ENCODE data around the gene SNX10. TPM values are rescaled to one million over a fixed set of nuclear protein-coding genes. Genes with fewer than 3 reads are reported as not detected.

Gene SNX10
- total and polyA plus RNA-seq, 2 of the 8 experiments (the other 6 are each of a cell fraction or from before 2014, with no cell fraction given), result 4.4 to 9.6 TPM

DNA sequence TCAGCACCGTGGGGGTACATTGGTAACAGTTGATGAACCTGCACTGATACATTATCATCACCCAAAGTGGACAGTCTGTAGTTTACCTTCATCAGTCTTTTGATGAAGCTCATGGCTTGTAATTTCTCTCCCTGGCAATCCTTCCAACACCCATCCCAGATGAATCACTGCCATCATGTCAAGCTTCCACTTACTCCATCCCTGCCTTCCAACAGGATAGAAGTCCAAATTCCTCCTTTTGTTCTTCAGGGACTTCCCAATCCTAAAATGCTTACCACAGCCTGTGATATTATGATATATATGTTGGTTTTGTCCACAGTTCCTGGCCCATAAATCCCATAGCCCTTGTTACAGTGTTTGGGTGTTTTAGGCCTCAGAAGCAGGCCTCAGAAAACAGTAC is 16.1 kb downstream of the SNX10 start:
- 96% methylated on average over 1 of the region's 1 CpG; no CpG with 5 or more reads in 1 of the 2 experiments for WGBS, 2 experiments (ENCODE audit: extremely low coverage in 1 of 2, insufficient coverage in 1 of 2, insufficient read length in 1 of 2, insufficient replicate concordance in 2 of 2, low coverage in 1 of 2, low lambda C conversion rate in 2 of 2, missing lambda C conversion rate in 1 of 2)
- TF ChIP-seq FOSL1 (IDR thresholded peaks at IDR 0.05; ENCODE audit: insufficient read depth, low read depth, low read length) (no peak), RXRA (IDR thresholded peaks at IDR 0.05; ENCODE audit: insufficient read depth, low read depth, low read length) (no peak), RFX5 (IDR thresholded peaks at IDR 0.05; ENCODE audit: borderline replicate concordance, low read depth, low read length) (no peak), SUZ12 (IDR thresholded peaks at IDR 0.05; ENCODE audit: low read length) (no peak), ASH2L (IDR thresholded peaks at IDR 0.05; ENCODE audit: low read length) (no peak), SAP30 (IDR thresholded peaks at IDR 0.05; ENCODE audit: insufficient read depth, insufficient replicate concordance, low read length) (no peak), BRCA1 (IDR thresholded peaks at IDR 0.05; ENCODE audit: low read depth, low read length) (no peak), SIN3A (conservative IDR thresholded peaks at IDR 0.05 in 1 of 2, IDR thresholded peaks at IDR 0.05 in 1 of 2; ENCODE audit: low read depth in 1 of 2, low read length in 2 of 2) (no peak), CEBPB (IDR thresholded peaks at IDR 0.05; ENCODE audit: low read depth, low read length) (no peak), NRF1 (IDR thresholded peaks at IDR 0.05; ENCODE audit: low read depth, low read length) (no peak)
- TF ChIP-seq, protein P1, sequence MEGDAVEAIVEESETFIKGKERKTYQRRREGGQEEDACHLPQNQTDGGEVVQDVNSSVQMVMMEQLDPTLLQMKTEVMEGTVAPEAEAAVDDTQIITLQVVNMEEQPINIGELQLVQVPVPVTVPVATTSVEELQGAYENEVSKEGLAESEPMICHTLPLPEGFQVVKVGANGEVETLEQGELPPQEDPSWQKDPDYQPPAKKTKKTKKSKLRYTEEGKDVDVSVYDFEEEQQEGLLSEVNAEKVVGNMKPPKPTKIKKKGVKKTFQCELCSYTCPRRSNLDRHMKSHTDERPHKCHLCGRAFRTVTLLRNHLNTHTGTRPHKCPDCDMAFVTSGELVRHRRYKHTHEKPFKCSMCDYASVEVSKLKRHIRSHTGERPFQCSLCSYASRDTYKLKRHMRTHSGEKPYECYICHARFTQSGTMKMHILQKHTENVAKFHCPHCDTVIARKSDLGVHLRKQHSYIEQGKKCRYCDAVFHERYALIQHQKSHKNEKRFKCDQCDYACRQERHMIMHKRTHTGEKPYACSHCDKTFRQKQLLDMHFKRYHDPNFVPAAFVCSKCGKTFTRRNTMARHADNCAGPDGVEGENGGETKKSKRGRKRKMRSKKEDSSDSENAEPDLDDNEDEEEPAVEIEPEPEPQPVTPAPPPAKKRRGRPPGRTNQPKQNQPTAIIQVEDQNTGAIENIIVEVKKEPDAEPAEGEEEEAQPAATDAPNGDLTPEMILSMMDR (IDR thresholded peaks at IDR 0.05; ENCODE audit: control extremely low read depth in 1 of 3, insufficient read depth in 1 of 3, low read depth in 1 of 3, low read length in 3 of 3), result no peak
- no peak overlapping the region for H2BK15ac ChIP-seq (ENCODE audit: low read length)
- H4K91ac ChIP-seq (replicated peaks; ENCODE audit: insufficient read length, low read length), result no peak overlapping the region
- no peaks in the 10 kb centered on the region for H3K27me3 ChIP-seq (replicated peaks in 1 of 4; ENCODE audit: control insufficient read depth in 3 of 4, extremely low read depth in 1 of 4, insufficient read depth in 3 of 4, low read length in 3 of 4)
- H3K23ac ChIP-seq (ENCODE audit: insufficient read length), result no peak overlapping the region
- no peak overlapping the region for H2BK120ac ChIP-seq (replicated peaks; ENCODE audit: low read depth, low read length)
- no peak overlapping the region for H2BK5ac ChIP-seq (ENCODE audit: low read depth, low read length)
- no peak overlapping the region for H2BK12ac ChIP-seq (ENCODE audit: low read depth, low read length)
- H3K9me3 ChIP-seq (ENCODE audit: insufficient read depth in 2 of 2, low read depth in 1 of 2, low read length in 1 of 2), result no peaks in the 10 kb centered on the region
- no peak overlapping the region for H3K14ac ChIP-seq (ENCODE audit: insufficient read length)
- no peak overlapping the region for H3K4ac ChIP-seq (replicated peaks; ENCODE audit: insufficient read length, low read depth, low read length)
- POLR2A ChIA-PET (ENCODE audit: partially characterized antibody), result no interaction called here
- H3K18ac ChIP-seq (ENCODE audit: extremely low read depth, low read length), result no peak overlapping the region
- H3K79me1 ChIP-seq (ENCODE audit: low read depth, low read length), result no peaks in the 10 kb centered on the region
- DNase-seq (ENCODE audit: low read depth in 1 of 2, low spot score in 2 of 2), result no peak
- no peak overlapping the region for H3K27ac ChIP-seq (ENCODE audit: low read depth, low read length)
- H3K36me3 ChIP-seq (ENCODE audit: control insufficient read depth in 2 of 4, insufficient read depth in 4 of 4, low read length in 3 of 4), result no peaks in the 10 kb centered on the region
- no peak for FAIRE-seq
- H4K8ac ChIP-seq (ENCODE audit: extremely low read depth, insufficient read depth, low read length), result no peak overlapping the region
- H3K23me2 ChIP-seq (ENCODE audit: low read depth, low read length), result no peaks in the 10 kb centered on the region
- H4K5ac ChIP-seq (ENCODE audit: insufficient read length, low read depth, low read length), result no peak overlapping the region
- CTCF ChIA-PET (ENCODE audit: partially characterized antibody), result no interaction called here
- H4K20me1 ChIP-seq (replicated peaks in 1 of 2; ENCODE audit: control insufficient read depth in 1 of 2, insufficient read depth in 2 of 2, low read length in 2 of 2), result no peaks in the 10 kb centered on the region
- peaks cover 0 to 8% (median 3%) of the 10 kb centered on the region in 4 experiments; a peak in 4 of 7 replicates for H3K4me1 ChIP-seq (replicated peaks in 1 of 4; ENCODE audit: control insufficient read depth in 3 of 4, insufficient read depth in 4 of 4, low read length in 3 of 4)
- no peaks in the 10 kb centered on the region for H3K79me2 ChIP-seq (ENCODE audit: control insufficient read depth in 1 of 2, insufficient read depth in 2 of 2, low read length in 2 of 2)
- H3K4me3 ChIP-seq (ENCODE audit: extremely low read depth in 1 of 4, insufficient read depth in 2 of 4, low read depth in 3 of 4, low read length in 4 of 4), result no peak overlapping the region
- H3K4me2 ChIP-seq (ENCODE audit: insufficient read depth in 1 of 2, low read depth in 2 of 2, low read length in 2 of 2), result no peak overlapping the region
- no peak overlapping the region for H3K9ac ChIP-seq (replicated peaks in 1 of 4; ENCODE audit: extremely low read depth in 1 of 4, low read depth in 3 of 4, low read length in 3 of 4)
- no peak overlapping the region for H2AFZ ChIP-seq (ENCODE audit: low read length)
- H2BK20ac ChIP-seq (ENCODE audit: low read length), result no peak overlapping the region
- H3K56ac ChIP-seq (replicated peaks; ENCODE audit: insufficient read length, low read depth, low read length), result no peak overlapping the region
- H2AK5ac ChIP-seq (ENCODE audit: low read depth, low read length), result no peak overlapping the region

Measured in H1 (cell line).